ENCODE measurements around the gene CD320. TPM values are rescaled to one million over a fixed set of nuclear protein-coding genes. Genes with fewer than 3 reads are reported as not detected.

Gene CD320
- polyA plus RNA-seq, 1 donor (not counting 4 experiments of a cell fraction or from before 2014, with no cell fraction given), result 14.1 TPM

DNA sequence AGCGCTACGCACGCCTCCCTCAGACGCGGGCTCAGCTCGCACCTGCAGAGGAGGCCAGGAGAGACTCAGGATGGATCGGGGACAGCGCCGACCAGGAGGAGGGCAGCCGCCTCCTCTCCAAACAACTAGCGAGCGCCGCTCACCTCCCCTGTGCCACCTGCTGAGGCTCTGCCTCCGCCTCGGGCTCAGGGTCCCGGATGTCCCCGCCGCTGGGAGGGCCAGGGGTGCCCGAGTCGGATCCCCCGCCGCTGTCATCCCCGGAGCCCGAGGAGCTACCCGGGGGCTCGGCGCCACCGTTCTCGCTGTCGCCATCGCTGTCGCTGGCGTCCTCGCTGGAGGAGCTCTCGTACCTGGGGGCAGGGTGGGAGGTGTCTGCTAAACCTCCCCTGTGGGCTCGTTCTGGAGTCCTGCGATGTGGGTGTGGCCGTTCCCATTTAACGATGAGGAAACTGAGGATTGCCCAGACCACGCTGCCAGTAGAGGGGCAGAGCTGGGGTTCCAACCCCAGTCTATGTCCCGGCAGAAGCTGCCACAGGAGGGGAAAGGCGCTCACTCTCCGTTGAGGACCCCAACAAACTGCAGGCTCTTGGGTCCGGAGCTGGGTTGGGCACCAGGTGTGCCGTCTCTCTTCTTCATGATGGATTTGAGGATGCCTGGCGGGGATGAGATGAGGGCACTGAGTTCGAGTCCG lies 25.8 kb upstream of the CD320 start:
- no peaks in the 10 kb centered on the region for H3K79me2 ChIP-seq (ENCODE audit: control insufficient read depth, insufficient read depth, low read length)
- no peak for FAIRE-seq
- no peak overlapping the region for H3K27ac ChIP-seq (ENCODE audit: control insufficient read depth, insufficient read depth, low read length)
- no peaks in the 10 kb centered on the region for H4K20me1 ChIP-seq (ENCODE audit: control insufficient read depth, extremely low read depth, insufficient read depth, low read length)
- DNase-seq (ENCODE audit: low read depth, low spot score), result no peak
- dilution Hi-C loops (cut with MboI; ENCODE audit: extremely low pct_ligation_motif_present, low sequenced_read_pairs), result no loop called here
- peaks cover 8% of the 10 kb centered on the region for H3K4me1 ChIP-seq (ENCODE audit: control insufficient read depth, extremely low read depth, insufficient read depth, low read length)
- H3K9me3 ChIP-seq (ENCODE audit: control insufficient read depth, low read depth, low read length), result no peaks in the 10 kb centered on the region
- peaks cover 19% of the 10 kb centered on the region for H3K27me3 ChIP-seq (ENCODE audit: control insufficient read depth, extremely low read depth, insufficient read depth, low read length)
- no peak overlapping the region for H3K9ac ChIP-seq (ENCODE audit: control insufficient read depth, extremely low read depth, insufficient read depth, low read length)
- no peak overlapping the region for H2AFZ ChIP-seq (ENCODE audit: control insufficient read depth, low read length)
- no peaks in the 10 kb centered on the region for H3K36me3 ChIP-seq (ENCODE audit: control insufficient read depth in 2 of 2, extremely low read depth in 1 of 2, insufficient read depth in 2 of 2, low read length in 2 of 2)
- no peaks in the 10 kb centered on the region for H3K9me1 ChIP-seq (ENCODE audit: control insufficient read depth, extremely low read depth, insufficient read depth, low read length)
- TF ChIP-seq, protein P1, sequence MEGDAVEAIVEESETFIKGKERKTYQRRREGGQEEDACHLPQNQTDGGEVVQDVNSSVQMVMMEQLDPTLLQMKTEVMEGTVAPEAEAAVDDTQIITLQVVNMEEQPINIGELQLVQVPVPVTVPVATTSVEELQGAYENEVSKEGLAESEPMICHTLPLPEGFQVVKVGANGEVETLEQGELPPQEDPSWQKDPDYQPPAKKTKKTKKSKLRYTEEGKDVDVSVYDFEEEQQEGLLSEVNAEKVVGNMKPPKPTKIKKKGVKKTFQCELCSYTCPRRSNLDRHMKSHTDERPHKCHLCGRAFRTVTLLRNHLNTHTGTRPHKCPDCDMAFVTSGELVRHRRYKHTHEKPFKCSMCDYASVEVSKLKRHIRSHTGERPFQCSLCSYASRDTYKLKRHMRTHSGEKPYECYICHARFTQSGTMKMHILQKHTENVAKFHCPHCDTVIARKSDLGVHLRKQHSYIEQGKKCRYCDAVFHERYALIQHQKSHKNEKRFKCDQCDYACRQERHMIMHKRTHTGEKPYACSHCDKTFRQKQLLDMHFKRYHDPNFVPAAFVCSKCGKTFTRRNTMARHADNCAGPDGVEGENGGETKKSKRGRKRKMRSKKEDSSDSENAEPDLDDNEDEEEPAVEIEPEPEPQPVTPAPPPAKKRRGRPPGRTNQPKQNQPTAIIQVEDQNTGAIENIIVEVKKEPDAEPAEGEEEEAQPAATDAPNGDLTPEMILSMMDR (optimal IDR thresholded peaks at IDR 0.05 in 1 of 3, IDR thresholded peaks at IDR 0.05 in 1 of 3, conservative IDR thresholded peaks at IDR 0.05 in 1 of 3; ENCODE audit: extremely low read depth in 1 of 3, insufficient read depth in 2 of 3, low read length in 3 of 3), result no peak
- peak; percentile 90 for TF ChIP-seq EZH2 (IDR thresholded peaks at IDR 0.05; ENCODE audit: low read length)
- H3K4me2 ChIP-seq (ENCODE audit: control insufficient read depth, extremely low read depth, insufficient read depth, low read depth, low read length), result peak overlapping the region; percentile 60
- H3K4me3 ChIP-seq (ENCODE audit: control insufficient read depth in 2 of 3, extremely low read depth in 1 of 3, insufficient read depth in 2 of 3, low read depth in 1 of 3, low read length in 3 of 3), result peak overlapping the region in 1 of 3 experiments; percentile 13

DNA sequence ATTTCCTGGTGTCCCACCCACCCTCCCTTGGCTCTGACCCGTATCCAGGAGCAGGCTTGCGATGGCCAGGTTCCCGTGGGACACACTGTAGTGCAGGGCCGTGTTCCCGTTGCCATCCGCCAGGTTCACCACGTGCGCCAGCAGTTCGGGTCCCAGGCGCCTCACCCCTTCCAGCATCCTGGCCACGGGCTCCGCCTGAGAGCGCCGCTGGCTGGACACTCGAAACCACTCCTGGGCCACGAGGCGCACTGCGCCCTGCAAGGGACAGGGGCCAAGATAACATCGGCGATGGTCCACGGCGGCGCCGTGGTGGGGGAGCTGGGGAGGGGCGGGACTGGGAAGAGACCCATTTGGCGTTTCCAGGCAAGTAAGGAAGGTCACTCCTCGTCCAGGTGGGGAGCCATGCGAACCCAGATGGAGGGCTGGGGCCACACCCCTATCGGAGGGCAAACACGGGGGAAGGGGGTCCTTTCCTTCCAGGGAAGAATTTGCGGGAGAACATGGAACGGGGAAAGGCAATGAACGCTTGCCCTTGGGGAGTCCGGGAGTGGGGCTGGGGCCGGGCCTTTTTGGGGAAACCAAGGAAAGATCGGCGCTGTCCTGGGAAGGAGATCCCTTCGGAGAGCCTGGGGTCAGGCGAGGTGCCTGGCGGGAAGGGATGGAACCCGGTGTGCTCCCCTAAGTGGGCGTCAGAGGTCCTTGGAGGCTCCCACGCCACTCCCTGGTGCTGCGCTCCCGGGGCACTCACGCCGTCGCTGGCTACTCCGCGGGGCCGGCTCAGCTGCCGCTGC lies 25.0 kb upstream of the CD320 start:
- Histone ChIP-seq H3K27ac (ENCODE audit: control insufficient read depth, insufficient read depth, low read length) (no peak overlapping the region), H3K36me3 (ENCODE audit: control insufficient read depth in 2 of 2, extremely low read depth in 1 of 2, insufficient read depth in 2 of 2, low read length in 2 of 2) (no peaks in the 10 kb centered on the region), H4K20me1 (ENCODE audit: control insufficient read depth, extremely low read depth, insufficient read depth, low read length) (no peaks in the 10 kb centered on the region), H3K4me1 (ENCODE audit: control insufficient read depth, extremely low read depth, insufficient read depth, low read length) (peaks cover 8% of the 10 kb centered on the region), H3K4me3 (ENCODE audit: control insufficient read depth in 2 of 3, extremely low read depth in 1 of 3, insufficient read depth in 2 of 3, low read depth in 1 of 3, low read length in 3 of 3) (no peak overlapping the region), H2AFZ (ENCODE audit: control insufficient read depth, low read length) (no peak overlapping the region), H3K9me3 (ENCODE audit: control insufficient read depth, low read depth, low read length) (no peaks in the 10 kb centered on the region), H3K9ac (ENCODE audit: control insufficient read depth, extremely low read depth, insufficient read depth, low read length) (no peak overlapping the region), H3K79me2 (ENCODE audit: control insufficient read depth, insufficient read depth, low read length) (no peaks in the 10 kb centered on the region), H3K27me3 (ENCODE audit: control insufficient read depth, extremely low read depth, insufficient read depth, low read length) (peaks cover 19% of the 10 kb centered on the region), H3K4me2 (ENCODE audit: control insufficient read depth, extremely low read depth, insufficient read depth, low read depth, low read length) (no peak overlapping the region), H3K9me1 (ENCODE audit: control insufficient read depth, extremely low read depth, insufficient read depth, low read length) (no peaks in the 10 kb centered on the region)
- dilution Hi-C loops (cut with MboI; ENCODE audit: extremely low pct_ligation_motif_present, low sequenced_read_pairs), result no loop called here
- FAIRE-seq (no peak), DNase-seq (ENCODE audit: low read depth, low spot score) (no peak)
- TF ChIP-seq, protein P1 (optimal IDR thresholded peaks at IDR 0.05 in 1 of 3, IDR thresholded peaks at IDR 0.05 in 1 of 3, conservative IDR thresholded peaks at IDR 0.05 in 1 of 3; ENCODE audit: extremely low read depth in 1 of 3, insufficient read depth in 2 of 3, low read length in 3 of 3), result no peak
- TF ChIP-seq EZH2 (IDR thresholded peaks at IDR 0.05; ENCODE audit: low read length), result no peak

Data from keratinocyte (primary cell).